ES-I3 (cell line): ENCODE data around the gene CD36.

Source experiments
- H3K36me3 ChIP-seq: 2 replicates; pipeline ENCODE4 v1.6.1; 2013; ENCODE audit warnings: mild to moderate bottlenecking, low read length, control low read depth, moderate library complexity; ENCODE audit not compliant: insufficient read depth
- H3K4me1 ChIP-seq: 2 replicates; pipeline ENCODE4 v1.6.1; 2013; ENCODE audit warnings: mild to moderate bottlenecking, control low read depth, low read length; ENCODE audit not compliant: insufficient read depth
- H3K9ac ChIP-seq: 2 replicates; pipeline ENCODE4 v1.6.1; 2013; ENCODE audit warnings: low read depth, mild to moderate bottlenecking, low read length, moderate library complexity
- H3K9me3 ChIP-seq: 2 replicates; pipeline ENCODE4 v1.6.1; 2013; ENCODE audit warnings: mild to moderate bottlenecking, low read length, moderate library complexity; ENCODE audit not compliant: control insufficient read depth, insufficient read depth

Gene CD36

DNA sequence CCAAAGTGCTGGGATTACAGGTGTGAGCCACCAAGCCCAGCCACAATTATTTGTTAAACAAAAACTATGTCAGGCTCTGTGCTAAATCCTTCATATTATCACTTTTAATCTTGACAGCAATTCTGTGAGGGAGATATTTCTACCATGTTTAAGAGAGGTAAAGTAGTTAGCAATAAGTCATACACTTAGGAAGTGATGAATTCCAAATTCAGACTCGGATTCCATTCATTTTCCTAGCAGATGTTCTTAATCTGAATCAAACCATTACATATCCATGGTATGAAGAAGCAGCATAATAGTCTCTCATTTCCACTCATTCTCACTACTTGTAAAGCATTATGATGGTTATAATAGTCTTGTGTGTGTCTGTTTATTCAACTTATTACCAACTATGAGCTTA lies 2.9 kb upstream of the CD36 start:
- H3K9ac ChIP-seq = no peak overlapping the region
- no peaks in the 10 kb centered on the region for H3K9me3 ChIP-seq
- H3K36me3 ChIP-seq = no peaks in the 10 kb centered on the region
- H3K4me1 ChIP-seq = no peaks in the 10 kb centered on the region

DNA sequence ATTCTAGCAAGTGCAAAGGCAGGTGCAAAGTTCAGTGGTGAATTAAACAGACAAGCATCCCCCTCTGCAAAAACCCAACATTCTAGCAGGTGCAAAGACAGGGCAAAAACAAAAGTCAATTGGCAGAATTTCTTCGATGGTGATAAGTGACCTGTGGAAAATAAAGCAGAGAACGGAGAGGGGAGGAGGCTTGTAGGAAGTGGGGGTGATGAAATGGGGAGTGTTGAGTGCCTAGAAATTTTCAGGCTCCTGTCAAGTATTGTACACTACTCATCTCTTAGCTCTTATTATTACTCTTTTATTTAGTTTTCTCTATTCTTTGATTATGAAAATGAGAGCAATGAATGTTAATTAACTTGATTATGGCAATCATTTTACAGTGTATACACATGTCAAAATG lies 2.4 kb upstream of the CD36 start:
- no peaks in the 10 kb centered on the region for H3K9me3 ChIP-seq
- no peaks in the 10 kb centered on the region for H3K36me3 ChIP-seq
- H3K4me1 ChIP-seq = no peaks in the 10 kb centered on the region
- no peak overlapping the region for H3K9ac ChIP-seq

DNA sequence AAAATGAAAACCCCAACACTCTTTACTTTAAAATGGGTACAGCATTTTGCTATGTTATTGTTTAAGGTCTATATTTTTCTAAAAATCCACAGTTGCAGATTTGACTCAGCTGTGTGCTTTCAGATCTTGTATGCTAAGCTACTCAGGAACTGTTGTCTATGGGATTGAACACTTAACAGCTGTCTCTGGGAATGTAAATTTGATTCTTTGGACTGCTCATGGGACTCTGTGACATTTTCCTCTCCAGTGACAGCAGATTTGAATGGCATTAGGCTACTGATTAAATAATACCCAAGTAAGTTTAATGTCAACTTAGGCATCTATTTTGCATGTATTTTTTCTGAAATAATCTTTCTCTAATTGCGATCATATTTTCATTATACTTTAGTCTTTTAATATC lies 1.7 kb upstream of the CD36 start:
- Histone ChIP-seq H3K9ac (no peak overlapping the region), H3K9me3 (no peaks in the 10 kb centered on the region), H3K4me1 (no peaks in the 10 kb centered on the region), H3K36me3 (no peaks in the 10 kb centered on the region)

DNA sequence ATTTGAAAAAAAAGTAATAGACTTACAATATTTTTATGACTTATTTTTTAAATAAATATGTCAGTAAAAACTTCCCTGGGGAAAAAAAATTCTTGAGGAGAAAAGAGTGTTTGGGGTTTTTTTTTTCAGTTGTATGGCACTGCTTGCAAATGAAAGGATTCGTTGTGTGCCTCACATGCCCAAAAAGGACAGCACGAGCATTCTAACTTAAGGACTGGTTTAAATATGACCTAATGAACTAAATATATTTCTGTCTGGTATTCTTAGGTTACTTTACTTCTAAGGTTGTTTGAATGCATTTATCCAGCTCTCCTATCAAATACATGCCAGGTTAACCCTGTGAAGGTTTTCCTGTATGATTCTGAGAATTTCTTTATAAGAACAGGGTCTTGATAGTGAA lies 988 bp upstream of the CD36 start:
- no peaks in the 10 kb centered on the region for H3K9me3 ChIP-seq
- no peaks in the 10 kb centered on the region for H3K36me3 ChIP-seq
- no peak overlapping the region for H3K9ac ChIP-seq
- H3K4me1 ChIP-seq = no peaks in the 10 kb centered on the region

DNA sequence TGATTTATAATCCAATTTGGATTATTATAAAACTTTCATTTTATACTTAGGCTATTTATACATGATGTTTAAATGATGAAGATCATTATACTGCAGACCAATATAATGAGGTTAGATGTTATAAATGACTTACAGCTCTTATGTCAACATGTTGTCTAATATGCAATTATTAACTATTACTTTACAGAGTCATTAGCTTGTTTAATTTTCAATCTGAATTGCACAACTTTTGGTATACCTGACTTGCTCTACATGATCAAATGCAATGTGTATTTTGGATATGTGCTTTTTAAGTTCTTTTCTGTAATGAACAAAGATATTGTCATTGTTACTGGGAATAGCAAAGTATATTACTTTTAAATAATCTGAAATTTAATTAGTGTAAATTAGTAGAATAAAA lies 569 bp downstream of the CD36 start:
- Histone ChIP-seq H3K9ac (no peak overlapping the region), H3K4me1 (no peaks in the 10 kb centered on the region), H3K36me3 (no peaks in the 10 kb centered on the region), H3K9me3 (no peaks in the 10 kb centered on the region)

DNA sequence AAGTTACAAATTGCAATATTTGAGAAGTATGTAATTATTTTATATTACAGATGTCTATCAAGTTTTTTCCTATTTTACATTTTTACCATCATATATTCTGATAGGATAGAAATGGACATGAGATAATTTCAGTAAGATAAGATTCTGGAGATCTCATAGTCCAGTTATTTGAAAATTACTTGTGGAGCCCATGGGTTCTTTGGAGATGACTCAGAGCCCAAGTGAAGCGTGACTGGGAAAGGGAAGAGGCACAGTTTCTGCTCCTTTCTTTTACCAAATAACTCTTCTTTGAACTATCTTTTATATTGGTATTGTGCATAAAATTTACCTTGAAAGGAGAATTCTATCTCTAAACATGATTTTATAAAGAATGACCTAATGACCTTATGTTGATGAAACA lies 2.4 kb downstream of the CD36 start:
- H3K4me1 ChIP-seq = no peaks in the 10 kb centered on the region
- no peaks in the 10 kb centered on the region for H3K9me3 ChIP-seq
- no peak overlapping the region for H3K9ac ChIP-seq

DNA sequence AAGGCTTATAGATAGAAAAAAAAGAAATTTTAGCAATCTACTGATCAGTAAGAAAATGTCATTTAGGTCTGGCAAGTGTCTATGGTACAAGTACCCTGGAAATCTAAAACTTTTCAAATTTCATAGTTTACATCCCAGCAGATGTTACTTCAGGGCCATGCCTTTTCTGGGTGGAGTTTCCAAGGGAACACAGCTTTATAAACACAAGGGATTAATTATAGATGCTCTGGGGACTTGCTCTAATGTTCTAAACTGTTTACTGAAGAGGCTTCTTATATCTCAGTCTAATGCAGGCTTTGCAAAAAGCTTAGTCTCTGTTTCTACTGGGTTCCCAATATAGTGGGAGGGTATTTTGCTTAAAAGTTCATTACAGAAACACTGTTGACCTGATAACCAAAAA lies 3.1 kb downstream of the CD36 start:
- Histone ChIP-seq H3K9me3 (no peaks in the 10 kb centered on the region), H3K4me1 (no peaks in the 10 kb centered on the region), H3K9ac (no peak overlapping the region), H3K36me3 (no peaks in the 10 kb centered on the region)

More for the DNA sequence above, 2.4 kb downstream of the CD36 start:
- no peaks in the 10 kb centered on the region for H3K36me3 ChIP-seq

DNA sequence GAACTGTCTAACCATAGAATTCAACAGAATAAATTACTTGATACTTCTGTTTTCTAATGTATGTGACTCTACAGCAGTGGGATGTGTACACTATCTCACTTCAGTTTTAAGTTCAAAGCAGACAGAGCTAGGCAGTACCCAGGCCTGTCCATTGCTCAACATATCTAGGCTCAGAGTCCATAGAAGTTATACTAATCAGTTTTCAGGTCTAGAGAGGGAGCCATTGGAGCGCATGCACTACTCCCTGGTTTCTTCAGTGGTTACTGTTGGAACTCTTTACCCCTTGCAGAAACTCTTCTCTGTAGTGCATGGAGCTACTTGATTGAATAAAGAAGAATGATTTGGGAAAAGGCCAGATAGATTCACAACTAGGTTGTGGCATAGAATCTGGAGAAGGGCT lies 4.4 kb downstream of the CD36 start:
- no peaks in the 10 kb centered on the region for H3K9me3 ChIP-seq
- H3K9ac ChIP-seq = no peak overlapping the region
- no peaks in the 10 kb centered on the region for H3K36me3 ChIP-seq
- H3K4me1 ChIP-seq = no peaks in the 10 kb centered on the region

DNA sequence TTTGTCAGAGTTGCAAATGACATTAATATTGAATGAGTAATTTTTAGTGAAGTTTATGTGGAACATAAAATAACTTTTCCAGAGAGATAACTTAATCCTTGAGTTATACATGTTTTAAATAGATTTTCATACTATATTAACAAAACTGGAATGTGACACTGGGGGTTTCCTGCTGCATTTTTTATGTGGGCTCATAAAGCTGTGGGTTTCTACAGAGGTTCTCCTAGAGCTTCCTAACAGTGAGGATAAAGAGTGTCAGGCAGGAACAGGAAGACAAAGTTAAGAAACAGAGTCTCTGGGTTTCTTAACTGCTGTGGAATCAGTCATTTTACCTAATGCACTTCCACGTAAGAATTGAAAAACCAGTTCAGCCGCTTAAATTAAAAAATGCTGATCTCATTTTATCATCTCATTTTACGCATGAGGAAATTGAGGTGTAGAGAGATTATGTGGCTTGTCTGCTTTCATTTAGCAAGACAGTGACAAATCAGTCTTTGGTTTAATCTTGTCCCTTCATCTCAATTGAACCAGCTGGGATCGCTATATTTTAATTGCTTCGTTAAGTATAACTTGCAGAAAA lies 5.0 kb downstream of the CD36 start:
- Histone ChIP-seq H3K4me1 (no peaks in the 10 kb centered on the region), H3K9ac (no peak overlapping the region), H3K9me3 (no peaks in the 10 kb centered on the region), H3K36me3 (no peaks in the 10 kb centered on the region)

DNA sequence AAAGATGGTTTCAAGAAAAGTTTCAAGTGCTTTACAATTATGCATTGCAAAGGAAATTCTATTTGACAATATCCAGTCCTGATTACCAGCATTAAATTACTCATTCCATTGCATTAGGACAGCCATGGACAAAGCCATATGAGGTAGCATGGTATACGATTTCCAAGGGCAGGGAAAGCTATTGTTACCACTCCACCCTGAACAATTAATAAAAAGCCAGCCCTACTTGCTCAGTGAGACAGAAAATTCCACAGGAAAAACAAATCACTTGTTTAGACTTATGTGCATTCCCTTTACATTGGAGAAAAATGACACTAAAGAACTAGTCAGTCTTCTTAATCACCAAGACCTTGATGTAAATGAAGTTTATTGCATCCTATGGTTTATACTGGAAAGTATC lies 5.6 kb downstream of the CD36 start:
- no peaks in the 10 kb centered on the region for H3K9me3 ChIP-seq
- no peak overlapping the region for H3K9ac ChIP-seq
- no peaks in the 10 kb centered on the region for H3K36me3 ChIP-seq
- no peaks in the 10 kb centered on the region for H3K4me1 ChIP-seq

DNA sequence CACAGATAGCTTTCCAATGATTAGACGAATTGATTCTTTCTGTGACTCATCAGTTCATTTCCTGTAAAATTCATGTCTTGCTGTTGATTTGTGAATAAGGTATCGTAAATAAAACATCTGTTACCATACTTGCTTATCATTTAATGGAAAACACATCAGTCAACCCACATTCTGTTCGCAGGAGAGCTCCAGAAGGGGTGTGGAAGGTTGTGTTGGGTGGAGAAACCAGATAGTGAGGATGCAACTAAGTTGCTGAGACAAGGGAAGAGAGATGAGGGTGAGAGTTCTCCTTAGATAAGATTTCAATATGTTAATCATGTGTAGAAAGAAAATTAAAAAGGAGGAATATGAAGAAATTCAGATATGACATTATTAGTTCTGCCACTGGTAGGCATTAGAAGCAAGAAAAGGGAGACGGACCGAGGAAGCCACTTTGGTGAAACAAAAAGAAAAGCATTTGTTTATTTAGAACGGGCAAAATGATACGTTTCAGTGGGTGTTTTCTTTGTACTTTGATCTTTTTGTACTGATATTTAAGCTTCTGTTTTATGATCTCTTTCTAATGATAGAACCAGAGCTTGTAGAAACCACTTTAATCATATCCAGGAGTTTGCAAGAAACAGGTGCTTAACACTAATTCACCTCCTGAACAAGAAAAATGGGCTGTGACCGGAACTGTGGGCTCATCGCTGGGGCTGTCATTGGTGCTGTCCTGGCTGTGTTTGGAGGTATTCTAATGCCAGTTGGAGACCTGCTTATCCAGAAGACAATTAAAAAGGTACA lies 7.8 kb downstream of the CD36 start:
- Histone ChIP-seq H3K36me3 (no peaks in the 10 kb centered on the region), H3K9ac (no peak overlapping the region), H3K4me1 (no peaks in the 10 kb centered on the region), H3K9me3 (no peaks in the 10 kb centered on the region)

DNA sequence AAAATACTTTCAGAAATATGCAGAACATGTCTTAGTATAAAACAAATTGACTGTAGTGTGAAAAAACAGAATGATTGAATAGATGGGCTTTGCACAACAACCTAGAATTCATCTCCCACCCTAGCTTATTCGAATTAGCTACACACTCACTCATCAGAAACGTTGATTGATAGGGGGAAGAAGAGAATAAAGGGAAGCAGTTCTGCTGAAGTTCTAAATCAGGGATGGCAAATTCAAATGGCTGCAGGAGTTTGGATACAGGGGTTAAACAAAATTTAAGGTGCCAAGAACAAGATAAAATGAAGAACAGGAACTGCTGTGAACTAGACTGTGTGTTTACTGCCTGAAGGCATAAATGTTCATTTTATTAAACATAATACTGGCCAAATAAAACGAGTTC lies 9.0 kb downstream of the CD36 start:
- H3K9ac ChIP-seq = no peak overlapping the region
- H3K9me3 ChIP-seq = no peaks in the 10 kb centered on the region
- no peaks in the 10 kb centered on the region for H3K36me3 ChIP-seq
- no peaks in the 10 kb centered on the region for H3K4me1 ChIP-seq

DNA sequence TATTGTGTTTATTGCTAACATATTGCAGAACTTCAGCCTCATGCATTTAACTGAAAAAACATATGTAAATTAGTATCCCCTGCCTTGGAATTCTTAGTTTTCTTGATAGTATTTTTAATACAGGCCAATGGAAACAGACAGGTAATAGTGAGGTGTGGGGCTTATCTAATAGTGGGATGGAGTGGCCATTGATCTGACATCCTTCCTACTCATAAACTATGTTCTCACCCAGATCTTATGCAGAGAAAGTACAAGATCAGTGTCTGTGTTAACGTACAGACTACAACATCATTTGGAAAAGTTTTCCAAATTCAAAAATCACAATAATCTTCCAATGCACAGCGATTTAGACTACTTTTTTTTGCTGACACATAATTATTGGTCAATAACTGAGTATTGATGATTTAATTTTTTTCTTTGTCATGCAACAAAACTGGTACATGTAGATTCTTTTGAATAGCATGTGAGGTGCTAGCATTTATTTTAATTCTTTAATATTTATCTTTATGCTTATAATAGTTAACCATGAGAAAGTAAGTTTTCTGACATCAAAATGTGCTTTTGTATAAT lies 9.7 kb downstream of the CD36 start:
- no peaks in the 10 kb centered on the region for H3K36me3 ChIP-seq
- no peak overlapping the region for H3K9ac ChIP-seq
- H3K4me1 ChIP-seq = no peaks in the 10 kb centered on the region
- no peaks in the 10 kb centered on the region for H3K9me3 ChIP-seq

DNA sequence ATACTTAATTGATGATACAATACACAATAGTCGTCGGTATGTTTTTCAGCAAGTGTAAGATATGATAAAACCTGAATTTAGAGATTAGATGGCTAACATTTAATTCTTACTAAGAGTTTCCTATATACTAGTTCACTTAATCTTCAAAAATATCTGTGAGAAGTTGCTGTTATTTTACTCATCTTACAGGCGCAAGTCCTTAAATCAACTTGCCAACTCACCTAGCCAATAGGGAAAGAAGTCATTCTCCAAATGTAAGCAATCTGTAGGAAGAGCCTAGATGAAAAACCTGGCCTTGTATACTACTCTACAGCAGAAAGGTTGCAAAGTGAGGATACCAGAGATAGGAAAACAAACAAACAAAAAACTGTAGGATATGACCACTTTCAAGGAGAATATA lies 10.6 kb downstream of the CD36 start:
- Histone ChIP-seq H3K36me3 (no peaks in the 10 kb centered on the region), H3K9me3 (no peaks in the 10 kb centered on the region), H3K9ac (no peak overlapping the region), H3K4me1 (no peaks in the 10 kb centered on the region)

DNA sequence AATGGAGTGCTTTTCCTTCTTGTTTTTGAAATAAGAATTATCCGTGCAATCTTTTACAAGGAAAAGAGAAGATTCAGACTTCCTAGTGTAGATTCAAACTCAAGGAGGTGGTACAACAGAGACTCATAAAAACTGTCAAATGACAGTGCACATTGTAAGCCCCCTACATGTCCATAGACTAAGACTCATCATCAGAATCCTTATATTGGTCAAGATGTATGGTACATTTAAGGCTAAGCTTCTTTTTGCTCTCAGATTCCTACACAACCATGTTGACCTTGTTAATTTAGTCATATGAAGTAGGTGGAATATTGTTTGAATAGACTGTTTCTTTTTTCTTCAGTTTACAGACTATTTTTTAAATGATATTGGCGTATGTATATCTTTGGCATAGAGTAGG lies 11.6 kb downstream of the CD36 start:
- Histone ChIP-seq H3K9me3 (no peaks in the 10 kb centered on the region), H3K4me1 (no peaks in the 10 kb centered on the region), H3K36me3 (no peaks in the 10 kb centered on the region), H3K9ac (no peak overlapping the region)
